Osteoblast (primary cell): Measurements from ENCODE around the gene CTNNAL1. TPM values are rescaled to one million over a fixed set of nuclear protein-coding genes. Genes with fewer than 3 reads are reported as not detected.

Experiments
- DNase-seq: peaks from one replicate; pipeline ENCODE4 v3.0.0; 2011; ENCODE audit warnings: low spot score, mixed read lengths; ENCODE audit not compliant: insufficient read length; ENCODE audit errors: missing footprints
- H2AFZ ChIP-seq: 2 replicates; pipeline ENCODE4 v1.6.0; 2011; ENCODE audit warnings: mild to moderate bottlenecking, low read length
- H3K27ac ChIP-seq: 2 replicates; pipeline ENCODE4 v1.5.1; 2011; ENCODE audit warnings: mild to moderate bottlenecking, low read depth, low read length, moderate library complexity
- H3K27me3 ChIP-seq: 2 replicates; pipeline ENCODE4 v1.6.0; 2012; ENCODE audit warnings: mild to moderate bottlenecking, control low read depth, inconsistent platforms, low read length, moderate library complexity; ENCODE audit not compliant: insufficient read depth
- H3K36me3 ChIP-seq: 2 replicates; pipeline ENCODE4 v1.5.1; 2011; ENCODE audit warnings: mild to moderate bottlenecking, low read length, control low read depth, moderate library complexity; ENCODE audit not compliant: insufficient read depth
- H3K4me1 ChIP-seq: 2 replicates; pipeline ENCODE4 v1.5.1; 2011; ENCODE audit warnings: mild to moderate bottlenecking, low read length, control low read depth, moderate library complexity; ENCODE audit not compliant: insufficient read depth
- H3K4me2 ChIP-seq: 2 replicates; pipeline ENCODE4 v1.6.0; 2011; ENCODE audit warnings: mild to moderate bottlenecking, low read length; ENCODE audit not compliant: insufficient read depth
- H3K4me3 ChIP-seq: fragments of 200-600 bp; sonication (generic); 3 replicates; pipeline ENCODE4 v1.5.1; 2012; ENCODE audit warnings: mild to moderate bottlenecking, low read length, inconsistent platforms; ENCODE audit not compliant: insufficient read depth
- H3K79me2 ChIP-seq: 2 replicates; pipeline ENCODE4 v1.6.0; 2012; ENCODE audit warnings: mild to moderate bottlenecking, low read length, control low read depth, inconsistent platforms; ENCODE audit not compliant: insufficient read depth
- H3K9me3 ChIP-seq: 2 replicates; pipeline ENCODE4 v1.5.1; 2011; ENCODE audit warnings: low read depth, low read length, control low read depth
- H4K20me1 ChIP-seq: 2 replicates; pipeline ENCODE4 v1.6.0; 2012; ENCODE audit warnings: mild to moderate bottlenecking, low read length, control low read depth; ENCODE audit not compliant: insufficient read depth
- total RNA-seq: library from RNA; depleted of rRNA; stranded (reverse); fragments of >200 nt; gene quantifications from 2 replicates; pipeline ENCODE4 v1.2.3, GENCODE V29; 2012
- TF ChIP-seq, protein P1 (sequence below): IDR thresholded peaks from 2 replicates; pipeline ENCODE4 v1.5.1; 2011; ENCODE audit warnings: mild to moderate bottlenecking, low read depth, low read length, moderate library complexity; ENCODE audit errors: extremely low read depth

The CTNNAL1 gene
- total RNA-seq, 1 donor: 118 TPM

DNA sequence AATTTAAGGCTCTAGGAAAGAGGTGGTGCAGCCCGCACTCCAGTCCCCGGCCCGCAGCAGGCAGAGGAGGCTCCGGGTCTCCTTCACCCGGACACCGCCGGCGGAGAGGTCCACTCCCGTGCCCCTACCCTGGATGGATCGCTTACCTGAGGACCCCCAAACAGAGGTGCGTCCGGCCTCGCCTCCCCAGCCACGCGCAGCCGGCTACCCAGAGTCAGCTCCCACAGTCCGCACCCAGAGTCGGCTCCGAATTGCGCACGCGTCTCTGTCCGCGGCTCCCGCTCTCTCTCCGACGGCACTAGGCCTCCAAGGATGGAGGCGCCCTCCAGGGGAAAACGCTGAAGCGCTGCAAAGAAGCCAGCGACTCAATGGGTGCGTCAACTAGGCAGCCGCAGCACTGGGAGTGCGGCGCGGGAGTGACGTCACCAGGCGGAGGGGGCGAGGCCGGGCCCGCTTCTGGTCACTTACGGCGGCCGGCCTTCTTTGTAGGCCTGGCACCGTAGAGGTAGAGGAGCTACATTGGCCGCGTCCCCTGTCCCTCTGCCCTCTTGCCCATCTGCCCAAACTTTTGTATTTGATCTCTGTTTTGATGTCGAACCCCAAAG is 79.5 kb downstream of the CTNNAL1 start, which contains the start of gene ELP1:
ELP1 (minus strand) TSS at position 407 of the 605 bp plus-strand sequence. CDS start 2,978 bp downstream, outside the sequence.
- peak within 1 kb of the TSS; percentile 75 for H3K27ac ChIP-seq
- TF ChIP-seq, protein P1, sequence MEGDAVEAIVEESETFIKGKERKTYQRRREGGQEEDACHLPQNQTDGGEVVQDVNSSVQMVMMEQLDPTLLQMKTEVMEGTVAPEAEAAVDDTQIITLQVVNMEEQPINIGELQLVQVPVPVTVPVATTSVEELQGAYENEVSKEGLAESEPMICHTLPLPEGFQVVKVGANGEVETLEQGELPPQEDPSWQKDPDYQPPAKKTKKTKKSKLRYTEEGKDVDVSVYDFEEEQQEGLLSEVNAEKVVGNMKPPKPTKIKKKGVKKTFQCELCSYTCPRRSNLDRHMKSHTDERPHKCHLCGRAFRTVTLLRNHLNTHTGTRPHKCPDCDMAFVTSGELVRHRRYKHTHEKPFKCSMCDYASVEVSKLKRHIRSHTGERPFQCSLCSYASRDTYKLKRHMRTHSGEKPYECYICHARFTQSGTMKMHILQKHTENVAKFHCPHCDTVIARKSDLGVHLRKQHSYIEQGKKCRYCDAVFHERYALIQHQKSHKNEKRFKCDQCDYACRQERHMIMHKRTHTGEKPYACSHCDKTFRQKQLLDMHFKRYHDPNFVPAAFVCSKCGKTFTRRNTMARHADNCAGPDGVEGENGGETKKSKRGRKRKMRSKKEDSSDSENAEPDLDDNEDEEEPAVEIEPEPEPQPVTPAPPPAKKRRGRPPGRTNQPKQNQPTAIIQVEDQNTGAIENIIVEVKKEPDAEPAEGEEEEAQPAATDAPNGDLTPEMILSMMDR: peak; percentile 16
- peaks cover 56% of the 10 kb centered on the region for H3K79me2 ChIP-seq
- peaks cover 16% of the 10 kb centered on the region for H3K4me1 ChIP-seq
- peaks cover 3% of the 10 kb centered on the region for H4K20me1 ChIP-seq
- DNase-seq: peak; percentile 97
- peaks cover 19% of the 10 kb centered on the region for H3K36me3 ChIP-seq
- no peaks in the 10 kb centered on the region for H3K9me3 ChIP-seq
- peak within 1 kb of the TSS; percentile 98 for H3K4me2 ChIP-seq
- H2AFZ ChIP-seq: peak within 1 kb of the TSS; percentile 98
- H3K4me3 ChIP-seq: peak within 1 kb of the TSS; percentile 97
- H3K27me3 ChIP-seq: no peaks in the 10 kb centered on the region

DNA sequence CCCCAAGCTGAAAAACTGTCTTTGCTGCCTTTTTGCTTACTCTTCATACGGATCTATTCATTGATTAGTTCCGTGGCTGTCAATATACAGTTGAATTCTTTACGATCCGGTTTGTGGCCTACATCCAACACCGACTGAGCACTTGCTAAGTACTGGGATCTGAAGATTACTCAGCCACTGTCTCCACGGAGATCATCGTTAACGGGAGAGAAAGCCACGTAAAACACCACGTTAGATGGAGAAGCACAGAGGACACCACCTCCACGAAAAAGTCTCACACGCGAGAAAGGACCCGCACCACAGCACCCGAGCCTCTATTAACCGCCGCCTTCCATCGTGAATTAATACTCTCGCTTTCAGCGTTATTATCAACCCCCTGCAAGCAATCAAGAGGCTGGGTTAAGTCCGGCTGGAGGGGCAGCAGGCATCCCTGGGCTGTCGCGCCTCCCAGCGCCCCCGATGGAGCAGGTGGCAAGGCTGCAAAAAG is 80.0 kb downstream of the CTNNAL1 start:
- Histone ChIP-seq H4K20me1 (peaks cover 3% of the 10 kb centered on the region), H3K79me2 (peaks cover 56% of the 10 kb centered on the region), H3K4me2 (peak overlapping the region; percentile 98), H3K4me3 (peak overlapping the region; percentile 97), H3K27me3 (no peaks in the 10 kb centered on the region), H2AFZ (peak overlapping the region; percentile 96), H3K9me3 (no peaks in the 10 kb centered on the region), H3K4me1 (peaks cover 16% of the 10 kb centered on the region), H3K36me3 (peaks cover 24% of the 10 kb centered on the region), H3K27ac (peak overlapping the region; percentile 75)
- no peak for DNase-seq
- TF ChIP-seq, protein P1: no peak

DNA sequence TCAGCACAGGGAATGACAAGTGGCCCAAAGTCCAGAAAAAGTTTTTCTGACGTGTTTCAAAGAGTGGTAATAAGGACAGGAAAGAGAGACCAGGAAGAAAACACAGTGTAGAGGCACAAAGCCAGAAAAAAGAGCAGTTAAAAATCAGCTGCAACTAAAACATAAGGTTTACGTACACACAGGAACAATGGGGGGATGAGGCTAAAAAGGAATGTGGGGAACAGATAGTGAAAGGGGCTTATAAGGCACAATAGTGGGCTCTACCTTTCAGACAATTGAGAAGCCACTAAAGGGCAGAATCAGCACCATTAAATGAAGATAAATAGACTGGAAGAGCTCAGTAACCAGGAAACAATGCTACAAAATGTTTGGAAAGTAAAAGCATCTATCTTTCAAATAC is 84.9 kb downstream of the CTNNAL1 start:
- H2AFZ ChIP-seq: no peak overlapping the region
- DNase-seq: no peak
- peaks cover 30% of the 10 kb centered on the region for H3K79me2 ChIP-seq
- peaks cover 8% of the 10 kb centered on the region for H3K4me1 ChIP-seq
- no peak overlapping the region for H3K4me3 ChIP-seq
- H3K4me2 ChIP-seq: no peak overlapping the region
- no peak overlapping the region for H3K27ac ChIP-seq
- H4K20me1 ChIP-seq: peaks cover 3% of the 10 kb centered on the region
- H3K9me3 ChIP-seq: no peaks in the 10 kb centered on the region
- H3K36me3 ChIP-seq: peaks cover 58% of the 10 kb centered on the region
- TF ChIP-seq, protein P1: no peak
- no peaks in the 10 kb centered on the region for H3K27me3 ChIP-seq

DNA sequence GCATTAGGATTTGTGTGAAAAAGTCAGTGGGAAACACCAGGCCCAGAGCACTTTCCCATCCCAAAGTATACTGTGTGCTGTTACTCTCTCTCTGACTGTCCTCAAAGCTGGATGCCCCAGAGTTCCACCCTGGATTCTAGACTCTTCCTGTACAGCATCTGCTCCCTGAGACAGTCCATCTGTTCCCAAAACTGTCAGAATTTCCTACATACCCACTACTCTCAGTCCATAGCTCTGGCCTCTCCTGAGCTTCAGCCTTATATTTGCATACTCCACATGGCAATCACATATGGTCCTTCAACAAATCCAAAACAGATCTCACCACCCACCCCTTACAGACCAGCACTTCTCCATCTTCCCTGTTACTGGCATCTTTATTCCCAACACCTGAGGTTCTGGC is 88.8 kb downstream of the CTNNAL1 start:
- no peaks in the 10 kb centered on the region for H3K4me1 ChIP-seq
- H3K27ac ChIP-seq: no peak overlapping the region
- no peak overlapping the region for H3K4me3 ChIP-seq
- no peak overlapping the region for H3K4me2 ChIP-seq
- no peaks in the 10 kb centered on the region for H3K27me3 ChIP-seq
- no peaks in the 10 kb centered on the region for H4K20me1 ChIP-seq
- H3K79me2 ChIP-seq: no peaks in the 10 kb centered on the region
- H2AFZ ChIP-seq: no peak overlapping the region
- peaks cover 78% of the 10 kb centered on the region for H3K36me3 ChIP-seq
- no peak for DNase-seq
- H3K9me3 ChIP-seq: no peaks in the 10 kb centered on the region
- TF ChIP-seq, protein P1: no peak
